T-cell (primary cell): ENCODE results near the gene COASY. TPM values are rescaled to one million over a fixed set of nuclear protein-coding genes. Genes with fewer than 3 reads are reported as not detected.

ENCODE experiments used
- ATAC-seq, 4 experiments: fragments of 200-7000 bp in 3 of 4; fragments of 150-1000 bp in 1 of 4; cut with Tn5 transposase; replicated peaks in 1 of 4; 1 replicate in 3 of 4; 2 replicates in 1 of 4; pipeline ENCODE4 v1.10.0; 2021; ENCODE audit warnings: moderate library complexity in 3 of 4, mild to moderate bottlenecking in 2 of 4, moderate number of reproducible peaks in 1 of 4
- CTCF ChIA-PET, 2 donors: fragments of 300-600 bp; sonication (Branson Sonifier 250); formaldehyde crosslinking; loops; one replicate each; lab custom pipeline; 2022; ENCODE audit warnings: antibody characterized with exemption in 2 of 2; lab: Charles Lee
- POLR2A ChIA-PET, 2 donors: fragments of 300-600 bp; sonication (Branson Sonifier 250); formaldehyde crosslinking; loops; one replicate each; lab custom pipeline; 2022; ENCODE audit warnings: antibody characterized with exemption in 2 of 2; lab: Charles Lee
- DNase-seq, 35 experiments: peaks; one replicate each; pipeline versions ENCODE4 v3.0.0 to v3.0.0-alpha.2; 2013 to 2023
- H3K27ac ChIP-seq: one replicate; pipeline ENCODE4 v1.5.1; 2013; ENCODE audit warnings: low read length
- H3K27me3 ChIP-seq, 2 experiments: replicated peaks in 1 of 2; 1 replicate in 1 of 2; 2 replicates in 1 of 2; pipeline versions ENCODE4 v1.6.1 to v1.7.0; 2013; ENCODE audit warnings: low read length in 1 of 2, mixed read lengths in 1 of 2; ENCODE audit not compliant: control insufficient read depth in 2 of 2, insufficient read depth in 2 of 2; ENCODE audit errors: extremely low read depth in 1 of 2
- H3K36me3 ChIP-seq, 2 donors: 1 replicate in 1 of 2; 2 replicates in 1 of 2; pipeline versions ENCODE4 v1.6.1 to v1.7.0; 2013; ENCODE audit warnings: low read length in 1 of 2; ENCODE audit not compliant: control insufficient read depth in 2 of 2, insufficient read depth in 1 of 2; ENCODE audit errors: extremely low read depth in 1 of 2
- H3K4me1 ChIP-seq, 2 experiments: 1 replicate in 1 of 2; 2 replicates in 1 of 2; pipeline versions ENCODE4 v1.6.1 to v1.7.0; 2013; ENCODE audit warnings: low read length in 2 of 2, mixed read lengths in 1 of 2; ENCODE audit not compliant: insufficient read depth in 2 of 2, control insufficient read depth in 1 of 2; ENCODE audit errors: extremely low read depth in 1 of 2
- H3K4me3 ChIP-seq, 2 donors: 1 replicate in 1 of 2; 2 replicates in 1 of 2; pipeline versions ENCODE4 v1.5.1 to v1.7.0; 2013; ENCODE audit warnings: mild to moderate bottlenecking in 2 of 2, low read length in 1 of 2, moderate library complexity in 1 of 2; ENCODE audit not compliant: control insufficient read depth in 1 of 2; ENCODE audit errors: extremely low read depth in 1 of 2
- H3K9me3 ChIP-seq: 2 replicates; pipeline ENCODE4 v1.7.0; 2013
- H3K27ac Mint-ChIP-seq, 2 donors: one replicate each; pipeline ENCODE4 v1.8.0; 2020 to 2021; ENCODE audit warnings: mild to moderate bottlenecking in 2 of 2, mixed read lengths in 2 of 2
- H3K27me3 Mint-ChIP-seq, 2 donors: one replicate each; pipeline ENCODE4 v1.8.0; 2021 to 2022; ENCODE audit warnings: mixed read lengths in 2 of 2
- H3K36me3 Mint-ChIP-seq: one replicate; pipeline ENCODE4 v1.8.0; 2021; ENCODE audit warnings: mixed read lengths
- H3K4me1 Mint-ChIP-seq, 3 donors: one replicate each; pipeline ENCODE4 v1.8.0; 2020 to 2022; ENCODE audit warnings: mixed read lengths in 3 of 3, mild to moderate bottlenecking in 1 of 3
- H3K4me3 Mint-ChIP-seq, 3 donors: one replicate each; pipeline ENCODE4 v1.8.0; 2020 to 2022; ENCODE audit warnings: mild to moderate bottlenecking in 3 of 3, mixed read lengths in 3 of 3, moderate library complexity in 3 of 3
- H3K9me3 Mint-ChIP-seq, 3 donors: one replicate each; pipeline ENCODE4 v1.8.0; 2020 to 2022; ENCODE audit warnings: mixed read lengths in 3 of 3
- WGBS: methylation state at CpG from one replicate; pipeline ENCODE4 v1.1.5; 2013; ENCODE audit warnings: missing lambda C conversion rate; ENCODE audit not compliant: insufficient coverage; 5-methylcytosine and 5-hydroxymethylcytosine counted together
- total RNA-seq, 35 experiments: library from RNA in 6 of 35; stranded (reverse) in 6 of 35; fragments of 120-200 nt in 1 of 35; gene quantifications; one replicate each; pipeline versions ENCODE4 v1.2.1 to v1.2.4 and lab custom pipeline; 2013 to 2026

The COASY gene
- total RNA-seq, 5 donors from 2014 or later (not counting 1 experiment from before 2014, with no cell fraction given), result 43.2 to 79.0 (median 74.9) TPM

DNA sequence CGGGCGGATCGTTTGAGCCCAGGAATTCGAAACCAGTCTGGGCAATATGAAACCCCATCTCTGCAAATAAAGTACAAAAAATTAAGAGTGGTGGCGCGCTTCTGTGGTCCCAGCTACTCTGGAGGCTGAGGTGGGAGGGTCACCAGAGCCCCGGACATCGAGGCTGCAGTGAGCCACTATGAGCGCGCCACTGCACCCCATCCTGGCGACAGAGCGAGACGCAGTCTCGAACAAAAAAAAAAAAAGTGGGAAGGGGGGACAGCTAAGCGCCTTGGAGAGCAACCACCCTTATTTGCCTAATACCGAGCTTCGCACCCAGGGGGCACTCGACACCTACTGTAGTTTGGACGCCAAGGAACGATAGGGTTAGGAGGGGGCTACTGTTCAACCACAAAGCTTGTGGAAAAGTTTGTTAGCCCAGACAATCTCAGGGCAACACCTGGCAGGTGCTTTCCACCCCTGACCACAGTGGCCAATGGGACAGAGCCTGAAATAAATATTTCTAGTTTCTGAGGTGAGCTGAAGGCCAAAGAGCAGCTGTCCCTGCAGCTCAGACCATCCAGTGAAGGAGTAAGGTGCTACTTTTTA is 16.4 kb downstream of the COASY start:
- POLR2A ChIA-PET, result interaction anchor here (0.6 to 0.7 kb wide), 3 partner anchors 31 to 744 kb away, joined by 3 to 4 read pairs (median 3); partner anchors contain the start of genes RETREG3 (in 1 of the 2) and TUBG1 (in 1 of the 2)
- H3K4me1 Mint-ChIP-seq, result peaks cover 30 to 38% (median 36%) of the 10 kb centered on the region in 3 donors
- Histone ChIP-seq H3K27ac (peak overlapping the region; percentile 40), H3K36me3 (peaks cover 15 to 48% of the 10 kb centered on the region in 2 donors), H3K9me3 (no peaks in the 10 kb centered on the region), H3K4me1 (peaks cover 5 to 20% of the 10 kb centered on the region in 2 experiments), H3K27me3 (no peaks in the 10 kb centered on the region), H3K4me3 (peak overlapping the region; percentile 76 to 95)
- 0% methylated on average over 10 of the region's 20 CpGs for WGBS
- H3K27me3 Mint-ChIP-seq, result no peaks in the 10 kb centered on the region
- DNase-seq (peak in 33 of 35 experiments; percentile 30 to 80 (median 59)), ATAC-seq (peak; percentile 24 to 56 (median 46))
- CTCF ChIA-PET, result interaction anchor here (0.5 to 3.6 kb wide), 29 partner anchors 8 to 890 kb away, joined by 3 to 22 read pairs (median 4); partner anchors contain the start of genes BECN1 (in 1 of the 2), CCR10 (in 1 of the 2), CNTD1 (in 1 of the 2) and COA3 (in 1 of the 2)
- peak overlapping the region; percentile 88 to 99 (median 98) for H3K4me3 Mint-ChIP-seq
- peaks cover 19% of the 10 kb centered on the region for H3K36me3 Mint-ChIP-seq
- H3K27ac Mint-ChIP-seq, result peak overlapping the region; percentile 96 to 98
- no peaks in the 10 kb centered on the region for H3K9me3 Mint-ChIP-seq

DNA sequence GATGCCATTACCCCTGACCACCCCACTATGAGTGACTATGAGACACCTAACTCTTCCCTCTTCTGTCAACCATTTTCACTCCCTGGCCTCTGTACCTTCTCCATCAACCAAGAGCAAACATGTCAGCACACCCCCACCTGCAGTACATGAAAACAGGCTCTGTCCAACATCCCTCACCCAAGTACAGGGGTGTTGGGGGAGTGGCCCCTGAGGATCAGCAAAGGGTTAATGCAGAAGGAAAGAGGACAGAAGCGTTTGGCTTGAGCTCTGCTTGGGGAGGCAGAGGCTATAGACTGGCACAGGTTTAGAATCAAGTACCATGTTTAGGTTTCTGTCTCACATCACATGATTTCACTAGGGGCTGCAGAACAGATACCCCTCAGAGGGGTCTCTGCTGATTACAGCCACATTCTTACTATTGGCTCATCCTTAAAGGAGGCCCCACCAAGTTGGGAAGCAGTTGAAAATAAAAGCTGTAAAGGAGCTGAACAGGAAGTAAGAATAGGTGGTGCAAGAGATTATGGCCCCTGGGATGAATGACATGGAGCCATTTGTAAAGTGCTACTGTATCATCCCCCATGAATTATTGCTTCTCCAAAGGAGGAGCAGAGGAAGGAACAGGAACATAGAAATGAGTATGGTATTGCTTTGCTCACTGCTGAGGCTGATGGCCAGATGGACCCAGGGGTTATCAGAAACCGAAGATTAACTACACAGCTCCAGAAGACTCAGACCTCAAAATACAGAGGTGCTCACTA is 18.0 kb downstream of the COASY start:
- ChIA-PET POLR2A (no interaction called here), CTCF (interaction anchor here (0.7 to 3.6 kb wide), 4 partner anchors 25 to 1297 kb away, joined by 3 to 22 read pairs (median 3); partner anchors contain the start of genes RETREG3 (in 1 of the 2) and TUBG1 (in 1 of the 2))
- Mint-ChIP-seq H3K36me3 (peaks cover 21% of the 10 kb centered on the region), H3K27me3 (no peaks in the 10 kb centered on the region), H3K4me3 (peak overlapping the region in 1 of 3 donors; percentile 45), H3K27ac (peak overlapping the region in 1 of 2 donors; percentile 8), H3K9me3 (no peaks in the 10 kb centered on the region), H3K4me1 (peaks cover 29 to 38% (median 33%) of the 10 kb centered on the region in 3 donors)
- ATAC-seq (no peak), DNase-seq (no peak)
- Histone ChIP-seq H3K9me3 (no peaks in the 10 kb centered on the region), H3K27ac (no peak overlapping the region), H3K36me3 (peaks cover 18 to 52% of the 10 kb centered on the region in 2 donors), H3K4me3 (no peak overlapping the region), H3K27me3 (no peaks in the 10 kb centered on the region), H3K4me1 (peaks cover 5 to 20% of the 10 kb centered on the region in 2 experiments)
- 100% methylated on average over 1 of the region's 2 CpGs for WGBS

DNA sequence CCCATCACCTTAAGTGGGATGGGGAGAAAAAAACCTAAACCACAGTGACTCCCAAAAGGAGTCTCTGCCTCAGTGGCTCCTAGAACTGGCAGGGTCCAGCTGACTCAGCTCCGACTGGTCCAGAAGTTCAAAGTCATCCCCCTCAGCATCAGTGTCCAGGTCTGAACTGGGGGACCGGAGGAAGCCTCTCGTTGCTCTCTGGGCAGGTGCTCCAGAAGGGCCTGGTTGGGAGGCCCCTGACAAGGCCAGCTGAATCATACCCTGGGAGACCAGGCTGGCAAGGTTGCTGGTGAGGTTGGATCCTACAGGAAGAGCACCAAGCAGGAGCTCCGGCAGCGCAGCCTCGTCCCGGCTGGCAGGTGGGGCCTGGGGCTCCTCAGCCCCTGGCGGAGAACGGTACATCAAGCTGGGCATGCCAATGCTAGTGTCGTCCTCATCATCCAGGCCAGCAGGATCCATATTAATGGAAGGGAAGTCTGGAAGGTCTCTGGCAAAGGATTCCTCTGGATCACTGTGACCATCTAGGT is 19.9 kb downstream of the COASY start:
- Histone ChIP-seq H3K27me3 (no peaks in the 10 kb centered on the region), H3K4me3 (no peak overlapping the region), H3K9me3 (no peaks in the 10 kb centered on the region), H3K4me1 (peaks cover 5 to 19% of the 10 kb centered on the region in 2 experiments), H3K36me3 (peaks cover 25 to 69% of the 10 kb centered on the region in 2 donors), H3K27ac (no peak overlapping the region)
- no peak overlapping the region for H3K4me3 Mint-ChIP-seq
- H3K27ac Mint-ChIP-seq, result no peak overlapping the region
- ATAC-seq (no peak), DNase-seq (no peak)
- ChIA-PET POLR2A (interaction anchor here in 1 of 2 donors (0.6 kb wide), 2 partner anchors 13 to 840 kb away, joined by 4 to 5 read pairs; no protein-coding TSS in a partner anchor), CTCF (no interaction called here)
- WGBS, result 91% methylated on average over 6 of the region's 10 CpGs
- H3K27me3 Mint-ChIP-seq, result no peaks in the 10 kb centered on the region
- H3K36me3 Mint-ChIP-seq, result peaks cover 33% of the 10 kb centered on the region
- no peaks in the 10 kb centered on the region for H3K9me3 Mint-ChIP-seq
- H3K4me1 Mint-ChIP-seq, result peaks cover 23 to 26% (median 24%) of the 10 kb centered on the region in 3 donors

DNA sequence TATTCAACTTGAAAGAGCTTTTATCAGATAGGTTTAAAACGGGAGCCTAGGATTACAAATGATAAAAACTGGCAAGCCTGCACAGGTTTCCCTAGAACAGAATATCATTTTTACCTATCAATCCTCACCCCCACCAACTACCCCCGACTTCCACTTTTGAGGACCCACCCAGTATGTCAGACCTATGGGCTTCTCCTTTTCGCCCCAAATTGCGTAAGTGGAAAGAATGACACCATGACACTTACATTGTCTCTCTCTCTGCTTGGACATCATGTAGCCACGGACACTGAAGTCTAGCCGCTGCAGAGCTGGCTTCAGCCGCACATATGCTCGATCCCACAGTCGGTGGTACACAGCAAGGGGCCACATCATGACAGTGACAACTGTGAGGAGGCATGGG is 22.9 kb downstream of the COASY start:
- DNase-seq, result no peak
- Mint-ChIP-seq H3K27ac (no peak overlapping the region), H3K9me3 (no peaks in the 10 kb centered on the region), H3K4me3 (no peak overlapping the region), H3K4me1 (peaks cover under 1 to 8% (median 3%) of the 10 kb centered on the region in 3 donors), H3K27me3 (no peaks in the 10 kb centered on the region), H3K36me3 (peaks cover 50% of the 10 kb centered on the region)
- ChIA-PET POLR2A (interaction anchor here in 1 of 2 donors (0.6 kb wide), 1 partner anchor 27 kb away, joined by 5 read pairs; no protein-coding TSS in a partner anchor), CTCF (no interaction called here)
- H3K27ac ChIP-seq, result no peak overlapping the region
- H3K27me3 ChIP-seq, result no peaks in the 10 kb centered on the region
- ATAC-seq, result no peak
- H3K36me3 ChIP-seq, result peaks cover 25 to 92% of the 10 kb centered on the region in 2 donors
- H3K4me1 ChIP-seq, result no peaks in the 10 kb centered on the region
- H3K4me3 ChIP-seq, result no peak overlapping the region
- no peaks in the 10 kb centered on the region for H3K9me3 ChIP-seq
- 98% methylated on average over 7 of the region's 9 CpGs for WGBS

DNA sequence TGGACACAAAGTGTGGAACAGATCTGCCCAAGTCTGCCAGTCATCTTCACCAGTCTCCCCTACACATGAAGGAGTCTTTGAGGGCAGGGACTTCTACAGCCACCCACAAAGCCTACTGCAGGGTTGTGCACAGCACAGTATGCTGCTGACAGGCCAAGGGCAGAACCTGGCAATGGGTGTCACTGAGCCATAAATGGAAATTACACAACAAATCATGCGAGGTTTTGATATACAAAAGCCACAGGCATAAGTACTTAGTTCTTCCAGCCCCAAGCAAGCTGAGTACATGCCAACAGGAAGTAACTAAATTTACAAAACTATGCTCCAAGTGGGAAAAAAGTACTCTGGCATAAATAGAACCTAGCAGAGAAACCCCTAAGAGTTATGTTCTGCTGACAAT is 23.4 kb downstream of the COASY start:
- Mint-ChIP-seq H3K27me3 (no peaks in the 10 kb centered on the region), H3K9me3 (no peaks in the 10 kb centered on the region), H3K4me1 (peaks cover 0 to 8% (median 3%) of the 10 kb centered on the region in 3 donors), H3K36me3 (peaks cover 47% of the 10 kb centered on the region), H3K27ac (no peak overlapping the region), H3K4me3 (no peak overlapping the region)
- Histone ChIP-seq H3K4me1 (no peaks in the 10 kb centered on the region), H3K27me3 (no peaks in the 10 kb centered on the region), H3K36me3 (peaks cover 28 to 92% of the 10 kb centered on the region in 2 donors), H3K4me3 (no peak overlapping the region), H3K27ac (no peak overlapping the region), H3K9me3 (no peaks in the 10 kb centered on the region)
- 71% methylated on average over 1 of the region's 1 CpG for WGBS
- no peak for DNase-seq
- ChIA-PET CTCF (no interaction called here), POLR2A (interaction anchor here in 1 of 2 donors (0.6 kb wide), 1 partner anchor 27 kb away, joined by 5 read pairs; no protein-coding TSS in a partner anchor)
- ATAC-seq, result no peak
